ENCODE measurements around the gene ITPRIPL2.

The ITPRIPL2 gene

GRCh38 chr16:19113577-19114358, at the start of gene ITPRIPL2:
Gene ITPRIPL2, plus strand, starts transcription at chr16:19113964. Its CDS starts 498 bp downstream, at chr16:19114462.
- peak; percentile 89 for DNase-seq (ENCODE audit: low spot score)

DNA sequence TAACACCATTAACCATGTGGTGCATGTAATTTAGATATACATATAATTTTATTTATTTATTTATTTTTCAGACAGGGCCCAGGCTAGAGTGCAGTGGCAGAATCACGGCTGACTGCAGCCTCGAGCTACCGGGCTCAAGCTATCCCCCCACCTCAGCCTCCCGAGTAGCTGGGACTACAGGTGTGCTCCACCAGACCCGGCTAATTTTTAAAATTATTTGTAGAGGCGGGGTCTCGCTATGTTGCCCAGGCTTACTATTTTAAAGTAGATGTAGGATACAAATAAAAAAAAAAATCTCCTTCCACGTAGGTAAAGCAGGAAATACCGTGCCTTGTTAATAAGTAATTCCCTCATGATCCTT, 46.8 kb upstream of the ITPRIPL2 start:
- no peak for DNase-seq (ENCODE audit: low spot score)

DNA sequence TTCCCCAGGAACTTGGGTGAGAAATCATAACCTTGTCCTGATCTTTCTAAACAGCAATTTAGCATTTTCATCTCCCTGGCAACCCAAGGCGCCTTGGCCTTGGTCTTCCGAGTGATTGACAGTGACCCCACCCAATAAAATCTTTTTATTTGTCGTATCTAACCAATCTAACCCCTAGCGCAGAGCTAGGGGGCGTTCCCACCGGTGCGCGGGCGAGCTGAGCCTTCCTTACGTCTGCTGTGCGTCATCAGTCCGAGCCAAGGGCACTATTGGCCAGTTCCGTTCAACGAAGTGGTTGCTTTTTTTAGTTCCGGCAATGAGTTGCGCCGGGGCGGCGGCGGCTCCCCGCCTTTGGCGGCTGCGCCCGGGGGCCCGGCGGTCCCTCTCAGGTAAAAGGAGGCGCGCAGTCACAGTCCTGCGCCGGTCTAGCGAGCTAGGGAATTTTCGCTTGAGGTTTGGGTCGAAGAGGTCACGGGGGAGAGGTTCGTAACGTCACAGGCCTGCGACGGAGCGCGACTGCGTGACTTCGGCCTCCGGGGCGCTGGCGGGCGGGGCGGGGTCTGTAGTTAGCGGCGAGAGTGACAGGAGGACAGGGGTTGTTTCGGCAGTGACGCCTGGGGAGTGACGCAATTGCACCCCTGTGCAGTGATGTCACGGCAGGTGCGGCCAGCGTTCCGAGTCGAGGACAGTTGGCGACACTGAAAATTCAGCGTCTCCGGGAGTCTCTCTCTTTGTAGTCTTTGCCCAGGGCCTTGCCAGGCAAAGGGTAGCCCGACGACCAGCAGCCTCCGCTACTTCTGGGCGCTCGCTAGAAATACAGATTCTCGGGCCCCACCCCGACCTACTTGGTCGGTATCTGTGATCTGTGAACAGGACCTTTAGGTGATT, 46.2 kb upstream of the ITPRIPL2 start, which contains the start of gene COQ7:
Gene COQ7 (plus strand): TSS at position 266 of the 888 bp plus-strand sequence. CDS start 51 bp downstream, at position 317.
- peak; percentile 98 for DNase-seq (ENCODE audit: low spot score)

GRCh38 chr16:19068237-19068815, 45.4 kb upstream of the ITPRIPL2 start:
- no peak for DNase-seq (ENCODE audit: low spot score)

DNA sequence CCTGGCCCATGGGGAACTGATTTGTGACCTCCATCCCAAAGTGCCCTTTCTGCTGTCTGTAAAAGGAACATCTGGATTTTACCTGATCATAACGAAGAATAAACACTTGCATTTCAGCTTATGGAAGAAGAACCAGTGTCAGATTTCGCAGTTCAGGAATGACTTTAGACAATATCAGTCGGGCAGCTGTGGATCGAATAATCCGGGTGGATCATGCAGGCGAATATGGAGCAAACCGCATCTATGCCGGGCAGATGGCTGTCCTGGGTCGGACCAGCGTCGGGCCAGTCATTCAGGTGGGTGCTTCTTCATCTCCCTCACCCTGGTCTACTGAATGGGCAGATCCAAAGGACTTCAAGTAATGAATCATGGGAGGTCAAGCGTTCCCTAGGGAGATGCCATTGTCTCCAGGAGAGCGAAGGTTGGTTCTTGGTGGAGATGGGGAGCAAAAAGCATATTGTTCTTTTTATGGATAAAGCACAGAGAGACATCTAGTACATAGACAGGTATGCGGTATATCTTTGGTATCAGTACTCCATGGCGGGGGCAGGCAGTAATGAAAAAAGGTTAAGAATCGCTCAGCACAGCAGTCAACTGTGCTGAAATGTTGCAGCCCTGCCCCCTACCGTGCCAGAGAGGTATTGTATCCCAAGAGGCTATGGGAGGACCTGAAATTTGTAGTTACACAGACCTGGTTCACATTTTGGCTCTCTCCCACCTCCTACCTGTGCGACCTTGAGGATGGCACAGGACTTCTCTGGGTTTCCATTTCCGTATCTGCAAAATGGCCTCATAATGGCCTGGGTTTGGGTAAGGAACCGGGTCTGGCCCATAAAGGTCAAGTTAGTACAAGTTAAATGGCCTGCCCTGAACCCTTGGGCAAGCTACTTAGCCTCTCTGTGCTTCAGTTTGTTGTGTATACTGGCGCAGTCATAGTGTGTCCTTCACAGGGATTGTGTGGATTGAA, 41.7 kb upstream of the ITPRIPL2 start:
- peak; percentile 44 for DNase-seq (ENCODE audit: low spot score)

GRCh38 chr16:19073344-19073743, 40.4 kb upstream of the ITPRIPL2 start:
- no peak for DNase-seq (ENCODE audit: low spot score)

DNA sequence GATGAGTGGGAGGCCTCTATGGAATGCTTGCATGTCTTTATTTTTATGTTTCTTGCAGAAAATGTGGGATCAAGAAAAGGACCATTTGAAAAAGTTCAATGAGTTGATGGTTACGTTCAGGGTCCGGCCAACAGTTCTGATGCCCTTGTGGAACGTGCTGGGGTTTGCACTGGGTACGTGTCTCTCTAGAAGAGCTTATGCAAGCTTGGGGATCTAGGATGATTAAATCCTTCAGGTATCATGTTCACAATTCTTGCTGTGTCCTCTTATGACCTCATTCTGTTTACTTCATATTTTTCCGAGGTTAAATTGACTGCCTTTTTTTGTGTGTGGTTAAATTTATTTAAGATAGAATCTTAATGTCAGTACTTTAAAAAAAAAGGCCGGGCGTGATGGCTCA, 39.9 kb upstream of the ITPRIPL2 start:
- DNase-seq (ENCODE audit: low spot score), result no peak

DNA sequence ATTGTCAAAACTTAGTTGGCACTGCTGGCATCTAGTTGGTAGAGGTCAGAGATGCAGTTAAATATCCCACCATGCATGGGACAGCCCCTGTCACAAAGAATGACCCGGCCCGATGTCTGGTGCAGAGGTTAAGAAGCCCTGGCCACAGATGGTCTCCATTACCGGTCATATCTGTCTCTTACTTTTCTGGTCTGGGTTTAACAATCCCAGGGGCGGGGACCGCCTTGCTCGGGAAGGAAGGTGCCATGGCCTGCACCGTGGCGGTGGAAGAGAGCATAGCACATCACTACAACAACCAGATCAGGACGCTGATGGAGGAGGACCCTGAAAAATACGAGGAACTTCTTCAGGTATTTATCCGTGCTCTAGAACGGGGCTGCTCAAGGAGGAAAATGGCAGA, 38.3 kb upstream of the ITPRIPL2 start:
- DNase-seq (ENCODE audit: low spot score), result no peak

- no peak for DNase-seq (ENCODE audit: low spot score)
Observed at GRCh38 chr16:19077879-19078278, 35.9 kb upstream of the ITPRIPL2 start.

DNA sequence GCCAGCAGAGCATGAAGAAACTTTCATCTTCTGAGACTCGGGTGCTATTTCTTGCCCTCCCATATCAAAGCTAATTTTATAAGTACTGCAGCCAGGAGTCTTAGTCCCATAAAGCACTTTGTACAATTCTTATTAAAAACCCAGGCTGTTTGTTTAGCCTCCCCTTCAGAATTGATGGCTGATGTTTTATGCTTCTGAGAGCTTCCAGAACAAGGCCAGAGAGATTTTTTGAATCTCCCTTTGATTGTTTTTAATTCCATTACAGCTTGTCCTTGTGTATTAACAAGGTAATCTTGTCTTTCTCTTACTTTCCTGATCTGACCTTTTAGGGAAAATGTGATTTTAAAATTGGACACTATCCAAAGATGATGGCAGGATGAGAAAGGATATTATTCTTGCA, 30.1 kb upstream of the ITPRIPL2 start:
- no peak for DNase-seq (ENCODE audit: low spot score)

DNA sequence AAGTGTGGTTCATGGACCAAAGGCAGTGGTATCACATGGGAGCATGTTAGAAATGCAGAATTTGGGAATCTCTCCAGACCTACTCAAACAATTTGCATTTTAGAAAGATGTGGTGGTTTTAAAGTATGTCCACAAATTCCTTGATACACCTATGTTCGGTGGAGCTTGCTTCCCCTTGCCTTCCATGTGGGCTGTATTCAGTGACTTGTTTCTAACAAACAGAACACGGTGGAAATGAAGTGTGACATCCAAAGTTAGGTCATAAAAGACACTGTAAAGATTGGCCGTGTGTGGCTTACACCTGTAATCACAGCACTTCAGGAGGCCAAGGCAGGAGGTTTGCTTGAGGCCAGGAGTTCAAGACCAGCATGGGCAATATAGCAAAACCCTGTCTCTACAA, 29.6 kb upstream of the ITPRIPL2 start:
- DNase-seq (ENCODE audit: low spot score), result no peak

DNA sequence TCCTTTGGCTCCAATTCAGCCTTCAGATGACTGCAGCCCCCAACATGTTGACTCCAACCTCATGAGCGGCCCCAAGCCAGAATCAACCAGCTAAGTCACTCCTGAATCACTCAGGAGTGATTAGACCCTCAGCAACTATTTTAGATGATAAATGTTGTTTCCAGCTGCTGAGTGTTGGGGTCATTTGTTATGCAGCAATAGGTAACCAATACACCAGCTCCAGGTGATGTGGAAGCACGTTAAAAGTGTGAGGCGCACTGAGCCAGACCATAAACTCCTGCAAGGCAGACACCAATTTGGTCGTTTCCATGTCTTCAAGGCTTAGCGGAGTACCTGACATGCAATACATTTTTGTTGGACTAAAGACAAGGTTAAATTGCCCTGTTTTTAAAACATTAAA, 28.9 kb upstream of the ITPRIPL2 start:
- DNase-seq (ENCODE audit: low spot score), result no peak

DNA sequence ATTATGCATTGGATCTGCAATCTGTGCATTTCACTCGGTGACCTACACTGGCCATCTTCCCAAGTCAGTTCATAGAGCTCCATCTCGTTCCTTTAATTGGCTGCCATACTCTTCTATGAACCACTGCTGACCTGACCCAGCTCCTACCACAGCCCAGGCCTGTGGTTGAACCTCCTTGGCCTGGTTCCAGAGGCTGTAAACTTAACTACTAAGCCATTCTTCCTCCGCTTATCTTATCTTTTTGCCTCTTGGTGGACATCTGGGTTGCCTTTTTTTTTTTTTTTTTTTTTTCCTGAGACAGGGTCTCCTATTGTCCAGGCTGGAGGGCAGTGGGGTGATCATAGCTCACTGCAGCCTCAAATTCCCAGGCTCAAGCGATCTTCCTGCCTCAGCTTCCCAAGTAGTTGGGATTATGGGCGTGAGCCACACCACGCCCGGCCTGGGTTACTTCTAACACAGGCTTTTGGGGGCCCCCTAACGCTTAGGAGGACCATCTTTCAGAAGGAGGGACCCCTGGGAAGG, 28.0 kb upstream of the ITPRIPL2 start:
- no peak for DNase-seq (ENCODE audit: low spot score)

DNA sequence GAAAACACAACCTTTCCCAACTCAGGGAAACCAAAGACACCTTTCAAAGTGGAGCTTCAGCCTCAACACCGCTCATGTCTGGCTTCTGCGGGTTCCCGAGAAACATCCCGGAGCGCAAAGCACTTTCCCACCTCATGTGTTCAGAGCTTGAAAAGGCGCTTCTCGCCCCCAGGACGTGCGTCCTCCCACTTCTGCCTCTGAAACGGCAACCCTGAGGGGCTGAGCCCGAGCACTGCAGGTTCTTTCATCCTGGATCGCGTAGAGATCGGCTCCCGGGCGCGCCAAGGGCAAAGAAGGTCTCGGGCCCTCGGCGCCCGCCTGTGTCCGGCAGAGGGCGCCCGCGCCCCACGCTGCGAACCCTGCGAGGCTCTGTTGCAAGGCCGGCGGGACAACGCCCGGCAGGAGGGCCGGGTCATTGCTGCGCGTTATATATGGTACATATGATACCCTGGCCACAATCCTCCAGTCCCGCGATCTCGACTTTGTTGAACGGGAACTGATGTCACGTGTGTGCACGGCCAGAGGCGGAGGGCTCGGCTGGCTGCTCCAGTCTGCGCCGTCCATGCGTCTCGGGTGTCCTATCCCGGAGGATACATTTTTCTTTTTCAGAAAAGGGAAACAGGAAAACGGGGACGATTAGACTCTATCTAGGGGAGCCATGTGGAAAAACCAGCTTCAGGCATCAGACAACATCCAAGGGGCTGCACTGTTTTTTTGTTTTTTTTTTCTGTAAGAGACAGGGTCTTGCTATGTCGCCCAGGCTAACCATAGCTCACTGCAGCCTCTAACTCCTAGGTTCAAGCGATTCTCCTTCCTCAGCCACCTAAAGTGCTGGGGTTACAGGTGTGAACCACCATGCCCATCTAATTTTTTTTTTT, 27.2 kb upstream of the ITPRIPL2 start:
- peak; percentile 79 for DNase-seq (ENCODE audit: low spot score)

- no peak for DNase-seq (ENCODE audit: low spot score)
Observed at GRCh38 chr16:19088341-19088916, 25.3 kb upstream of the ITPRIPL2 start.

GRCh38 chr16:19089410-19089955, 24.3 kb upstream of the ITPRIPL2 start:
- no peak for DNase-seq (ENCODE audit: low spot score)

DNA sequence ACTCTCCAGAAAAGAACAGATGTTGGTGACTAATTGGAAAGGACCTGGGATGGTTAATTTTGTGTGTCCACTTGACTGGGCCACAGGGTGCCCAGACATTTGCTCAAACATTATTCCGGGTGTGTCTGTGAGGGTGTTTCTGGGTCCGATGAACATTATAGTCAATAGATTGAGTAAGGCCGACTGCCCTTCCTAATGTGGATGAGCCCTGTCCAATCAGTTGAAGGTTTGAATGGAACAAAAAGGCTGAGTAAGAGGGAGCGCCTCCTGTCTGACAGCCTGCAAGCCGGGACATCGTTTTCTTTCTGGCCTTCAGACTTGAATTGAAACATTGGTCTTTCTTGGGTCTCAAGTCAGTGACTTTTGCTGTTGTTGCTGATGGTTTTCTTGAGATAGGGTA, 22.8 kb upstream of the ITPRIPL2 start:
- no peak for DNase-seq (ENCODE audit: low spot score)

- no peak for DNase-seq (ENCODE audit: low spot score)
Observed at GRCh38 chr16:19092653-19093410, 20.9 kb upstream of the ITPRIPL2 start.

Measured in hepatic stellate cell (primary cell).